NCI-H1694 treated with DMSO at 0.1 percent for 48 hours (cell line): ENCODE measurements around the gene PMS1.
"Not testable (repeated sequence)": the region's sequence is repeated elsewhere in the genome, so short reads cannot be mapped to it uniquely, and the experiment has no call there.

Source experiments
- DNase-seq: peaks from one replicate; lab custom pipeline; 2025; lab: John Stamatoyannopoulos, UW

The PMS1 gene

GRCh38 chr2:189783927-189784867, at the start of gene PMS1, which contains the start of gene ORMDL1:
Gene PMS1, plus strand, starts transcription at chr2:189784450. Its CDS starts 7,360 bp downstream, at chr2:189791810.
Gene ORMDL1, minus strand, starts transcription at chr2:189784339. Its CDS starts 1,744 bp downstream, at chr2:189782595.
- peak; percentile 89 for DNase-seq

DNA sequence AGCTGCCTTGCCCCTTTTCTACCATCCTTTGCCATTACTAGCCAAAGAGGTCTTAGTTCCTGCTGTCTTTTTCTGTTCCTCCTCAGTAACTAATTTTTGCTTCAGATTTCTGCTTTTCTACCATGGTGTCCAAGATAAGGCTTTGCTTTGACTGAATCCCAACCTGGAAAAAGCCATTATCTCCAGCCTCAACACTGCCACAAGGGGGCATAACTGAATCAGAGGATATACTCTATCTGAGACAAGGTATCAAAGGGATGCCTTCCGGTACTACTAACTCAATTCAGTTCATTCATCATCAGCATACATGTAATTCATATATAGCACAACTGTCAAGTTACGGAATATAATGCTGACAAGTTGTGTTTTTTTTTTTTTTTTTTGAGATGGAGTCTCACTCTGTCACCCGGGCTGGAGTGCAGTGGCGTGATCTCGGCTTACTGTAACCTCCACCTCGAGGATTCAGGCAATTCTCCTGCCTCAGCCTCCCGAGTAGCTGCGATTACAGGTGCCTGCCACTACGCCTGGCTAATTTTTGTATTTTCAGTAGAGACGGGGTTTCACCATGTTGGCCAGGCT, 33.1 kb upstream of the PMS1 start:
- peak; percentile 32 for DNase-seq

GRCh38 chr2:189756311-189756952, 27.8 kb upstream of the PMS1 start:
- no peak for DNase-seq

DNA sequence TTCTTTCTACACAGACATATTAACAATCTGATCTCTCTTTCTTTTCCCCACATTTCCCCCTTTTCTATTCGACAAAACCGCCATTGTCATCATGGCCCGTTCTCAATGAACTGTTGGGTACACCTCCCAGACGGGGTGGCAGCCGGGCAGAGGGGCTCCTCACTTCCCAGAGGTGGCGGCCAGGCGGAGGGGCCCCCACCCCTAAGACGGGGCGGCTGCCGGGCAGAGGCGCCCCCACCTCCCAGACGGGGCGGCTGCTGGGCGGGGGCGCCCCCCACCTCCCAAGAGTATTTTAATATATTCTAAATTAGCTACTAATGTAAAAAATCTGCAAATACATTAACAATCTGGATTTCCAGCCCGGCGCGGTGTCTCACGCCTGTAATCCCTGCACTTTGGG, 24.1 kb upstream of the PMS1 start:
- DNase-seq = not testable (repeated sequence)

GRCh38 chr2:189762229-189762550, 22.1 kb upstream of the PMS1 start:
- DNase-seq = no peak

DNA sequence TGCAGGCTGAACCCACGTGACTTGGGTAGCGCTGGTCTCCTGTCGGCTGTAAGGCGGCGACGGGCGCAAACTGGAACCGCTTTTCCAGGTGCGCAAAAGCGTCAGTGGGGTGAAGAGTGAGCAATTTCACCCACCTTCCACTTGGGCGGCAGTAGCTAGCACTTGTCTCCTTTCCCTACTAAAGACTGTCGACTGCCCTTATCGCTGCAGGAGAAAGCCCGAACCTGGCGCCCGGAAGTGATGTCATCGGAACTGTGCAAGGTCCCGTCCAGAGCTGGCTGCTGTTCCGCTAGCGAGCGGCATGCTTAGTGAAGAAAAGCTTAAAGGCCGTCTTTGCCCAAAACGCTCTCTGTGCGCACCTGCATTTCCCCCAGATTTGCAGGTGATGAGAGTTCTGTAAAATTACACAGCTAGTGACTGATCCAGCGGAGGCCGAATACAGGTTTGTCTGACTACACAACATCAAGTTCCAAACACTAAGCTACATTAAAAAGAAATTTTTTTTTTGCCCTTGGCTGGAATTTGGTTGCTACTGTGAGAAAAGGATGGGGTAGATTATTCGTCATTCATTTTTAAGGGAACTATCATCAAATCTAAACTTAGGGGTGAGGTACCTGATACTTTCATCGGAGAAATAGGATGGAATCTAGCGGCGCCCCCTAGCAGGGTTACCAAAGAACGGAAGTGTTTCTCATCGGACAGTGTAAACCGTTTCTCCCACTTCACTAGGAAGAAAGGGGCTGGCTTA, 21.5 kb upstream of the PMS1 start, which contains the start of gene OSGEPL1:
Gene OSGEPL1 (minus strand): TSS at position 242 of the 748 bp plus-strand sequence. CDS start 1,152 bp downstream, outside the sequence.
- DNase-seq = peak; percentile 95

GRCh38 chr2:189763908-189764661, 20.2 kb upstream of the PMS1 start:
- DNase-seq = peak; percentile 58

DNA sequence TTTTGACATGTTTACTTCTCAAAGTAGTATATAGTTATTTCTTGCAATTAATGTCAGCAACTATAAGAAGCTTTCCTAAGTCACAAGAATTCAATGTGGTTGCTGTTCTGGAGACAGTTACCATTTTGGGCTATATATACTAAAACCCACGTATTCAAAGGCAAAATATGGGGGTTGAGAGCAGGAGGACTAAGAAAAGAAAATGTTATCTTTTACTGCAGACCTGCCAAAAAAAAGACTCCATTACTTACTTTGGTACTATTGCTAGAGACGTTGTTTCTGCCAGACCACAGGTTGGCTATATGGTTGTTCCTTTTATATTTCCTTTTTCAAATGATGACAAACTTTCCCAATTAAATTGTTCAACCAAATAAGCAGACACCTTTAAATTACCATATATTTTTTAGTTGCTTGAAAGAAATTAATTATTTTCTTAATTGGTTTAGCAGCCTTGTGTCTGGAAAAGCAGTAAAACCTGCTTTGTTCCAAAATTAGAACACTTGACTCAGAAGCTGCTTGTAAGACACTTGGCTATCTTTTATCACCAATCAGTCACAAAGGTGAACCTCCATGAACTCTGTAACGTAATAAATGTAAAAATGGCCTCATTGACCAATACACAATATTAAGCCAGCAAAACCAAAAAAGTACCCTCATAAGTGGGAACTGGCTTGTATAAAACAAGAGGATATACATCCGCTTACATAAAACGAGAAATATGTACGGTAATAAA, 13.5 kb upstream of the PMS1 start:
- no peak for DNase-seq

DNA sequence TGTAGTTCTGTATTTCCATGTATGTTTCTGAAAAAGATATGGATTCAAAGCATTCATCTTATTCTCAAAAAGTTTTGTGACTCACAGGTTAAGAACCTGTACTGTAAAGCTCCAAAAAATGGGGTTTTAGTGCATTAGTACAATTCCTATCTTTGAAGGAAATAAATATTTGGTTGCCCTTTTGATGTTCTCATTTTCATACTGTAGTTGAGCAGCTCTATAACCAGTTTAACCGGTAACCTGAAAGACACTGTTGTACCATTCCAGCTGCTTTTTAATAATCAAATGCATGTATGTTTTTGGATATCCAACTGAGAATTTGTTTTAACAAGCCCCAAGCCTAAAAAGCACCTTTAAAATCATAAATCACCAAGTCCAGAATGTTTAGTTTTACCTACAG, 12.0 kb upstream of the PMS1 start:
- DNase-seq = no peak

- DNase-seq = no peak
These were observed 2.0 kb upstream of the PMS1 start for GRCh38 chr2:189782221-189782671.

GRCh38 chr2:189783451-189783926, 761 bp upstream of the PMS1 start:
- DNase-seq = peak; percentile 23

DNA sequence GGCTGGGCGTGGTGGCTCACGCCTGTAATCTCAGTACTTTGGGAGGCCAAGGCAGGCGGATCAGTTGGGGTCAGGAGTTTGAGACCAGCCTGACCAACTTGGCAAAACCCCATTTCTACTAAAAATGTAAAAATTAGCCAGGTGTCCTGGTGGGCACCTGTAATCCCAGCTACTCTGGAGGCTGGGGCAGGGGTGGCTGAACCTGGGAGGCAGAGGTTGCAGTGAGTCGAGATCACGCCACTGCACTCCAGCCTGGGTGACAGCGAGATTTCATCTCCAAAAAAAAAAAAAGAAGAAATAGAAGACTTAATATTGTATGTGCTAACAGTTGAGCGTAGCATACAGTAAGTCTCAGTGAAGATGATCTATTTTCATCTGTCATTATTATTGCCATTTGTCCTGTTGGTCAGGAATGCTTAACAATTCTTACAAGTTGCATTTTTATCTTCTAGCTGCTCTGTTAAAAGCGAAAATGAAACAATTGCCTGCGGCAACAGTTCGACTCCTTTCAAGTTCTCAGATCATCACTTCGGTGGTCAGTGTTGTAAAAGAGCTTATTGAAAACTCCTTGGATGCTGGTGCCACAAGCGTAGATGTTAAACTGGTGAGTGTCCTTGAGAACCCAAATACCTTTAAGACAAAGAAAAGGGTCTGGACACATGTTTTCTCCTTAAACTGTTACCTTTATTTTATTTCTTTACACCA, 7.2 kb downstream of the PMS1 start:
- no peak for DNase-seq

DNA sequence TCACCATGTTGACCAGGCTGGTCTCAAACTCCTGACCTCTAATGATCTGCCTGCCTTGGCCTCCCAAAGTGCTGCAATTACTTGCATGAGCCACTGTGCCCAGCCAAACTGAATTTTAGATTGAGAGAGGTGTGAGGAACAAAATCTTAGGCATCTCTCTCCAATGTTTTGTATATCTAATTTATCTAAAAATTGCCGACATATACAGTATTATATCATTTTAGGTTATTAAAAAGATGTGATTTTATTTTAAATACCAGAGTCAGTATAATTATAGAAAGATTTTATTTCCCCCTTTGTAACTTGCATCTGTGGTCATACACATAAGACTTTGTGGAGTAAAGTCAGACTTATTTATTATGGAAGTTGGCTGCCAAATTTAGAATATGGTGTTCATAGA, 10.1 kb downstream of the PMS1 start:
- DNase-seq = no peak

GRCh38 chr2:189797902-189798301, 13.7 kb downstream of the PMS1 start:
- no peak for DNase-seq

GRCh38 chr2:189798312-189799029, 14.2 kb downstream of the PMS1 start:
- DNase-seq = peak; percentile 19

- no peak for DNase-seq
These were observed 14.7 kb downstream of the PMS1 start for GRCh38 chr2:189799030-189799331.

GRCh38 chr2:189799531-189799930, 15.3 kb downstream of the PMS1 start:
- no peak for DNase-seq

DNA sequence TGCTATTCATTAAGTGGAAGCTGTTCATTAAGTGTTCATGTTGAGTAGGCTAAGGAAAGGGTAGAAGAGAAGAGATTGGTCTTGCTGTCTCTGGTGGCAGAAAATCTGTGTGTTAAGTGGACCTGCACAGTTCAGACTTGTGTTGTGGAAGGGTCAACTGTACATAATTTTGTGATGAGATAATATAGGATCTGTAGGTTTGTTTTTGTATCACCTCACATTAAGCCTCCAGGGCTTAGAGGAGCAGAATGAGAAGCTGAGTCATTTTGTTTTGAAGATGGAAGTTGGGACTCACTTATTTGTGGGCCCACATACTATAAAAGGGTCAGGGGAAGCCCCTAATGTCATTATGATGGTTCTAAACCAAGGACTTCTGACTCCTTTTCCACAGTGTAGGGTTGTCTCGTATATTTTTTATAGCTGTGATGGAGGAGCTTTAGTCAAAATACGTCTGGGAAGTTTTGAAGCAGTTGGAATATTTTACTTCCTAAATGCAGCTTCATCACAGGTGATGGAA, 18.2 kb downstream of the PMS1 start:
- DNase-seq = no peak

- DNase-seq = no peak
These were observed 19.2 kb downstream of the PMS1 start for GRCh38 chr2:189803431-189803830.
